Measurements from ENCODE around the gene MAD1L1. TPM values are rescaled to one million over a fixed set of nuclear protein-coding genes. Genes with fewer than 3 reads are reported as not detected.

Gene MAD1L1
- total and polyA plus RNA-seq, 2 of the 8 experiments (the other 6 are each of a cell fraction or from before 2014, with no cell fraction given) = 40.4 to 44.6 TPM

- Histone ChIP-seq H3K79me2 (ENCODE audit: control insufficient read depth in 1 of 2, insufficient read depth in 2 of 2, low read length in 2 of 2) (no peaks in the 10 kb centered on the region), H3K36me3 (ENCODE audit: control insufficient read depth in 2 of 4, insufficient read depth in 4 of 4, low read length in 3 of 4) (no peaks in the 10 kb centered on the region), H3K23me2 (ENCODE audit: low read depth, low read length) (no peaks in the 10 kb centered on the region), H3K18ac (ENCODE audit: extremely low read depth, low read length) (no peak overlapping the region), H4K5ac (ENCODE audit: insufficient read length, low read depth, low read length) (no peak overlapping the region), H3K4ac (replicated peaks; ENCODE audit: insufficient read length, low read depth, low read length) (no peak overlapping the region), H3K9ac (replicated peaks in 1 of 4; ENCODE audit: extremely low read depth in 1 of 4, low read depth in 3 of 4, low read length in 3 of 4) (no peak overlapping the region), H2BK12ac (ENCODE audit: low read depth, low read length) (no peak overlapping the region), H2BK20ac (ENCODE audit: low read length) (no peak overlapping the region), H3K27ac (ENCODE audit: low read depth, low read length) (no peak overlapping the region), H2BK5ac (ENCODE audit: low read depth, low read length) (no peak overlapping the region; the same call in 1 of the 2 replicates), H4K20me1 (replicated peaks in 1 of 2; ENCODE audit: control insufficient read depth in 1 of 2, insufficient read depth in 2 of 2, low read length in 2 of 2) (peaks cover 0 to 2% of the 10 kb centered on the region in 2 experiments), H4K8ac (ENCODE audit: extremely low read depth, insufficient read depth, low read length) (no peak overlapping the region), H3K56ac (replicated peaks; ENCODE audit: insufficient read length, low read depth, low read length) (no peak overlapping the region), H4K91ac (replicated peaks; ENCODE audit: insufficient read length, low read length) (no peak overlapping the region), H3K23ac (ENCODE audit: insufficient read length) (no peak overlapping the region), H3K27me3 (replicated peaks in 1 of 4; ENCODE audit: control insufficient read depth in 3 of 4, extremely low read depth in 1 of 4, insufficient read depth in 3 of 4, low read length in 3 of 4) (no peaks in the 10 kb centered on the region), H2AFZ (ENCODE audit: low read length) (no peak overlapping the region), H2AK5ac (ENCODE audit: low read depth, low read length) (no peak overlapping the region), H2BK120ac (replicated peaks; ENCODE audit: low read depth, low read length) (no peak overlapping the region), H2BK15ac (ENCODE audit: low read length) (no peak overlapping the region), H3K4me3 (ENCODE audit: extremely low read depth in 1 of 4, insufficient read depth in 2 of 4, low read depth in 3 of 4, low read length in 4 of 4) (no peak overlapping the region), H3K14ac (ENCODE audit: insufficient read length) (no peak overlapping the region), H3K9me3 (ENCODE audit: insufficient read depth in 2 of 2, low read depth in 1 of 2, low read length in 1 of 2) (no peaks in the 10 kb centered on the region), H3K4me1 (replicated peaks in 1 of 4; ENCODE audit: control insufficient read depth in 3 of 4, insufficient read depth in 4 of 4, low read length in 3 of 4) (peaks cover 0 to 5% (median 3%) of the 10 kb centered on the region in 4 experiments; a peak in 3 of 7 replicates), H3K79me1 (ENCODE audit: low read depth, low read length) (no peaks in the 10 kb centered on the region), H3K4me2 (ENCODE audit: insufficient read depth in 1 of 2, low read depth in 2 of 2, low read length in 2 of 2) (no peak overlapping the region)
- CTCF ChIA-PET (ENCODE audit: partially characterized antibody) = interaction anchor here (0.7 to 0.9 kb wide), 2 partner anchors 9 to 12 kb away, joined by 3 read pairs; no protein-coding TSS in a partner anchor
- WGBS, 2 experiments (ENCODE audit: extremely low coverage in 1 of 2, insufficient coverage in 1 of 2, insufficient read length in 1 of 2, insufficient replicate concordance in 2 of 2, low coverage in 1 of 2, low lambda C conversion rate in 2 of 2, missing lambda C conversion rate in 1 of 2) = 91% methylated on average over 20 of the region's 26 CpGs; no CpG with 5 or more reads in 1 of the 2 experiments
- FAIRE-seq (no peak), DNase-seq (ENCODE audit: low read depth in 1 of 2, low spot score in 2 of 2) (no peak)
- POLR2A ChIA-PET (ENCODE audit: partially characterized antibody) = no interaction called here
- TF ChIP-seq GTF2F1 (IDR thresholded peaks at IDR 0.05; ENCODE audit: borderline replicate concordance, low read depth, low read length) = no peak
Observed at GRCh38 chr7:1859266-1860035, 373.3 kb downstream of the MAD1L1 start.
